K562 (cell line): ENCODE data around the gene CTTNBP2. TPM values are rescaled to one million over a fixed set of nuclear protein-coding genes. Genes with fewer than 3 reads are reported as not detected.

Experiments used
- ATAC-seq: fragments of 200-7000 bp; cut with Tn5 transposase; 3 replicates; pipeline ENCODE4 v1.9.1; 2020; ENCODE audit warnings: moderate library complexity
- BruUV-seq: library from RNA; stranded (reverse); fragments of 400-500 nt; replicated peaks from 2 replicates; lab custom pipeline; 2021; lab: Mats Ljungman, UMichigan
- CTCF ChIA-PET: fragments of 300-600 bp; formaldehyde crosslinking; extraction: SDS; loops from one replicate; lab custom pipeline; 2021; ENCODE audit warnings: low intra/inter-chr PET ratio; lab: Yijun Ruan, JAX
- POLR2A ChIA-PET: fragments of 300-600, 350-650 bp; sonication (Branson Sonifier 250); formaldehyde crosslinking; extraction: SDS; loops from one replicate; lab custom pipeline; 2021; ENCODE audit warnings: antibody characterized with exemption, inconsistent platforms; lab: Yijun Ruan, JAX
- DNase-seq, 4 experiments: peaks; one replicate each; pipeline versions ENCODE4 v3.0.0 to v3.0.0-alpha.2; 2011 to 2018; ENCODE audit warnings: low spot score in 3 of 4, mixed read lengths in 3 of 4; ENCODE audit errors: extremely low read depth in 1 of 4
- FAIRE-seq: peaks from 2 replicates; lab custom pipeline; 2011; peaks lifted over from hg19 to GRCh38; lab: Jason Lieb, UNC
- H2AFZ ChIP-seq: 2 replicates; pipeline ENCODE4 v1.6.0; 2011; ENCODE audit warnings: low read depth, low read length, control low read depth, inconsistent platforms
- H3K27ac ChIP-seq: fragments of 200-600 bp; 3 replicates; pipeline ENCODE4 v1.8.0; 2011; ENCODE audit warnings: low read depth, mild to moderate bottlenecking, control low read depth, inconsistent platforms, low read length, moderate library complexity, mixed read lengths; ENCODE audit errors: extremely low read depth
- H3K27me3 ChIP-seq, 2 experiments: fragments of 300-600 bp in 1 of 2; 2 replicates in 1 of 2; 3 replicates in 1 of 2; pipeline versions ENCODE4 v1.6.0 to v1.8.0; 2011; ENCODE audit warnings: inconsistent platforms in 2 of 2, low read length in 2 of 2, mild to moderate bottlenecking in 1 of 2, mixed read lengths in 1 of 2, moderate library complexity in 1 of 2; ENCODE audit not compliant: control insufficient read depth in 2 of 2, insufficient read depth in 2 of 2
- H3K36me3 ChIP-seq: fragments of 300-600 bp; 3 replicates; pipeline ENCODE4 v1.8.0; 2011; ENCODE audit warnings: mild to moderate bottlenecking, low read length, inconsistent platforms; ENCODE audit not compliant: control insufficient read depth, insufficient read depth
- H3K4me1 ChIP-seq, 2 experiments: fragments of 200-600 bp in 1 of 2; replicated peaks in 1 of 2; 2 replicates in 1 of 2; 3 replicates in 1 of 2; pipeline versions ENCODE4 v1.5.1 to v1.8.0; 2011; ENCODE audit warnings: inconsistent platforms in 2 of 2, low read length in 2 of 2, mild to moderate bottlenecking in 1 of 2, mixed read lengths in 1 of 2, moderate library complexity in 1 of 2; ENCODE audit not compliant: control insufficient read depth in 2 of 2, insufficient read depth in 2 of 2
- H3K4me2 ChIP-seq: 2 replicates; pipeline ENCODE4 v1.6.1; 2011; ENCODE audit warnings: low read length, control low read depth, inconsistent platforms, mixed read lengths; ENCODE audit not compliant: insufficient read depth
- H3K4me3 ChIP-seq: fragments of 200-600 bp; sonication (generic), shearing (Covaris generic); 2 replicates; pipeline ENCODE4 v1.5.1; 2016; ENCODE audit warnings: control low read depth, inconsistent platforms
- H3K79me2 ChIP-seq: fragments of 200-600 bp; 3 replicates; pipeline ENCODE4 v1.8.0; 2011; ENCODE audit warnings: low read length, inconsistent platforms; ENCODE audit not compliant: control insufficient read depth, insufficient read depth
- H3K9ac ChIP-seq, 2 experiments: 2 replicates each; pipeline versions ENCODE4 v1.6.0 to v1.6.1; 2011; ENCODE audit warnings: low read depth in 2 of 2, low read length in 2 of 2, control low read depth in 1 of 2, inconsistent platforms in 1 of 2, mild to moderate bottlenecking in 1 of 2, mixed read lengths in 1 of 2; ENCODE audit not compliant: insufficient read depth in 1 of 2
- H3K9me1 ChIP-seq: one replicate; pipeline ENCODE4 v1.6.0; 2011; ENCODE audit warnings: inconsistent platforms, mild to moderate bottlenecking, low read length, moderate library complexity; ENCODE audit not compliant: control insufficient read depth, insufficient read depth
- H3K9me3 ChIP-seq: replicated peaks from 2 replicates; pipeline ENCODE4 v1.5.1; 2011; ENCODE audit warnings: low read depth, low read length, inconsistent platforms; ENCODE audit not compliant: control insufficient read depth, insufficient read depth
- H4K20me1 ChIP-seq: replicated peaks from 2 replicates; pipeline ENCODE4 v1.6.1; 2011; ENCODE audit warnings: low read length, inconsistent platforms, mixed read lengths; ENCODE audit not compliant: control insufficient read depth, insufficient read depth
- ADNP ChIP-seq: fragments of 200-800 bp; sonication (Bioruptor generic); IDR thresholded peaks from 2 replicates; pipeline ENCODE4 v1.6.1; 2016; ENCODE audit warnings: missing genetic modification characterization, missing compliant biosample characterization
- LARP7 ChIP-seq: fragments of 450-650 bp; IDR thresholded peaks from 2 replicates; pipeline ENCODE4 v1.6.1; 2016
- MBD2 ChIP-seq: sonication (generic); IDR thresholded peaks from 2 replicates; pipeline ENCODE4 v1.6.1; 2016; ENCODE audit warnings: low read depth, borderline replicate concordance
- MTA3 ChIP-seq: fragments of 450-650 bp; formaldehyde crosslinking; IDR thresholded peaks from 2 replicates; pipeline ENCODE4 v1.6.1; 2017; ENCODE audit warnings: mild to moderate bottlenecking, borderline replicate concordance
- RCOR1 ChIP-seq, 2 experiments: IDR thresholded peaks; 2 replicates each; pipeline ENCODE4 v1.6.1; 2012; ENCODE audit warnings: low read depth in 2 of 2, low read length in 2 of 2, borderline replicate concordance in 1 of 2, improper control_type of control experiment in 1 of 2
- ZNF75A ChIP-seq: fragments of 450-650 bp; formaldehyde crosslinking; IDR thresholded peaks from 2 replicates; pipeline ENCODE4 v1.4.0; 2020; ENCODE audit warnings: mild to moderate bottlenecking
- WGBS: fragments of 100-300 bp; shearing (Covaris generic); methylation state at CpG from one replicate; pipeline ENCODE4 v1.1.6; 2016; ENCODE audit warnings: low coverage, mixed read lengths; ENCODE audit not compliant: insufficient coverage; ENCODE audit errors: missing lambda C conversion rate; 5-methylcytosine and 5-hydroxymethylcytosine counted together
- in situ Hi-C: fragments of 300-500 bp; cut with MboI; formaldehyde crosslinking; loops from 4 replicates; pipeline ENCODE4 v1.15.0; 2018; ENCODE audit warnings: inconsistent platforms, mixed read lengths
- intact Hi-C: fragments of 100-400 bp; cut with micrococcal nuclease; formaldehyde crosslinking; loops from 2 replicates; pipeline ENCODE4 v1.14.2; 2022
- polyA plus RNA-seq, 8 experiments: library from polyadenylated mRNA; depleted of rRNA in 4 of 8; stranded (reverse) in 5 of 8; unstranded in 3 of 8; fragments of >200 nt; fragmentation: Nextera tagmentation in 2 of 8; fragmentation: Illumina TruSeq in 1 of 8; extraction: Ambion mirVana in 2 of 8; extraction: Trizol in 1 of 8; gene quantifications; 2 replicates each; pipeline versions ENCODE4 v1.2.1 to v1.2.3, GENCODE V29; 2011 to 2014; ENCODE audit warnings: inconsistent platforms in 1 of 8, missing spikeins in 1 of 8
- total RNA-seq, 7 experiments: library from RNA; depleted of rRNA in 6 of 7; stranded (reverse); fragments of >200 nt in 6 of 7; fragmentation: Illumina TruSeq in 2 of 7; extraction: Trizol in 2 of 7; gene quantifications; 2 replicates each; pipeline versions ENCODE4 v1.2.1 to v1.2.3, GENCODE V29; 2011 to 2021; ENCODE audit warnings: low replicate concordance in 1 of 7
- TF ChIP-seq, protein P1 (sequence below): fragments of 450-650 bp; IDR thresholded peaks from 2 replicates; pipeline ENCODE4 v1.6.1; 2014; ENCODE audit warnings: low read depth, mild to moderate bottlenecking, moderate library complexity, borderline replicate concordance

CTTNBP2 gene
- total and polyA plus RNA-seq, 9 of the 15 experiments (the other 6 are each of a cell fraction or from before 2014, with no cell fraction given), result 0.05 TPM; not detected in 8

DNA sequence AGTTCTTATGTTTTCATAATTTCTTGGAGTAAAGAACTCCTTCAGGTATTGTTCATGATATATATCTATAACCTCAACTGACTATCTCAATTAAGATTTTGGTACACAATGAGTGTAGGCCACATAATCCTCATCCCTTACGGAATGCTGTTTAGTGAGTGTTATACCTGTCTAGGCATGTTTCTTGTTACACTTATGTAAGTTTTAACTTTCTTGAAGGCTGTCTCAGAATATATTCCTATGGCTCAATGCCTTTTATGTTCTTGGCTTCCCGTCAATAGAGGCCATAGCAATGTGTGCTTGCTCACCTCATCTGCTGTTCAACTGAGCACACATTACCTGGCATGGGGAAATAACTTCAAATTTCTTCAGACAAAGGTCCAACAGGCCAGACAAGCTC, 185.1 kb downstream of the CTTNBP2 start:
- H3K9me1 ChIP-seq, result no peaks in the 10 kb centered on the region
- H3K27me3 ChIP-seq, result no peaks in the 10 kb centered on the region
- no TSS peak for BruUV-seq
- H3K4me1 ChIP-seq, result no peaks in the 10 kb centered on the region
- 3% methylated on average over 2 of the region's 2 CpGs for WGBS
- ATAC-seq, result no peak
- in situ Hi-C loops, result no loop called here
- H3K9me3 ChIP-seq, result no peaks in the 10 kb centered on the region
- intact Hi-C loops, result no loop called here
- no peak overlapping the region for H3K4me2 ChIP-seq
- H4K20me1 ChIP-seq, result no peaks in the 10 kb centered on the region
- no peaks in the 10 kb centered on the region for H3K79me2 ChIP-seq
- ChIA-PET POLR2A (no interaction called here), CTCF (no interaction called here)
- no peak for FAIRE-seq
- no peak overlapping the region for H3K4me3 ChIP-seq
- H2AFZ ChIP-seq, result no peak overlapping the region
- H3K27ac ChIP-seq, result no peak overlapping the region
- no peaks in the 10 kb centered on the region for H3K36me3 ChIP-seq
- no peak overlapping the region for H3K9ac ChIP-seq
- TF ChIP-seq, protein P1, sequence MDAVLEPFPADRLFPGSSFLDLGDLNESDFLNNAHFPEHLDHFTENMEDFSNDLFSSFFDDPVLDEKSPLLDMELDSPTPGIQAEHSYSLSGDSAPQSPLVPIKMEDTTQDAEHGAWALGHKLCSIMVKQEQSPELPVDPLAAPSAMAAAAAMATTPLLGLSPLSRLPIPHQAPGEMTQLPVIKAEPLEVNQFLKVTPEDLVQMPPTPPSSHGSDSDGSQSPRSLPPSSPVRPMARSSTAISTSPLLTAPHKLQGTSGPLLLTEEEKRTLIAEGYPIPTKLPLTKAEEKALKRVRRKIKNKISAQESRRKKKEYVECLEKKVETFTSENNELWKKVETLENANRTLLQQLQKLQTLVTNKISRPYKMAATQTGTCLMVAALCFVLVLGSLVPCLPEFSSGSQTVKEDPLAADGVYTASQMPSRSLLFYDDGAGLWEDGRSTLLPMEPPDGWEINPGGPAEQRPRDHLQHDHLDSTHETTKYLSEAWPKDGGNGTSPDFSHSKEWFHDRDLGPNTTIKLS, result no peak
- TF ChIP-seq ZNF75A (CRISPR knock-in tag) (no peak), LARP7 (no peak), MBD2 (no peak), RCOR1 (IDR thresholded peaks at IDR 0.05; ENCODE audit: borderline replicate concordance in 1 of 2, low read depth in 2 of 2, low read length in 2 of 2) (no peak), MTA3 (no peak), ADNP (tag) (no peak)
- DNase-seq, result no peak
